COR-L47 (cell line): ENCODE results near the gene NOVA1.

Experiments used
- DNase-seq: peaks from one replicate; lab custom pipeline; 2025; lab: John Stamatoyannopoulos, UW

NOVA1 gene

GRCh38 chr14:26448181-26448855, 149.5 kb downstream of the NOVA1 start:
- no peak for DNase-seq

- DNase-seq = no peak
Measured at GRCh38 chr14:26444822-26445221, 153.0 kb downstream of the NOVA1 start.

- DNase-seq = no peak
Measured at GRCh38 chr14:26443654-26444053, 154.2 kb downstream of the NOVA1 start.

GRCh38 chr14:26429205-26429604, 168.6 kb downstream of the NOVA1 start:
- DNase-seq = no peak

GRCh38 chr14:26427097-26427496, 170.7 kb downstream of the NOVA1 start:
- DNase-seq = no peak

GRCh38 chr14:26424537-26424936, 173.3 kb downstream of the NOVA1 start:
- no peak for DNase-seq

GRCh38 chr14:26415618-26416123, 182.2 kb downstream of the NOVA1 start:
- no peak for DNase-seq

GRCh38 chr14:26414926-26415325, 182.9 kb downstream of the NOVA1 start:
- no peak for DNase-seq

- no peak for DNase-seq
Measured at GRCh38 chr14:26414103-26414502, 183.7 kb downstream of the NOVA1 start.

GRCh38 chr14:26412421-26412820, 185.4 kb downstream of the NOVA1 start:
- DNase-seq = no peak

- no peak for DNase-seq
Measured at GRCh38 chr14:26410189-26410685, 187.6 kb downstream of the NOVA1 start.

- DNase-seq = no peak
Measured at GRCh38 chr14:26404927-26405326, 192.9 kb downstream of the NOVA1 start.

GRCh38 chr14:26403760-26404159, 194.1 kb downstream of the NOVA1 start:
- DNase-seq = no peak

- no peak for DNase-seq
Measured at GRCh38 chr14:26402126-26402525, 195.7 kb downstream of the NOVA1 start.

GRCh38 chr14:26401179-26401968, 196.5 kb downstream of the NOVA1 start:
- DNase-seq = no peak

GRCh38 chr14:26400373-26400772, 197.5 kb downstream of the NOVA1 start:
- DNase-seq = no peak

- DNase-seq = no peak
Measured at GRCh38 chr14:26398616-26399015, 199.2 kb downstream of the NOVA1 start.
